SKM-1 (cell line): Measurements from ENCODE around the gene UBE2F.
"Not testable (repeated sequence)": the region's sequence is repeated elsewhere in the genome, so short reads cannot be mapped to it uniquely, and the experiment has no call there.

Source experiments
- DNase-seq: peaks from one replicate; lab custom pipeline; 2025; ENCODE audit not compliant: unreplicated experiment; lab: John Stamatoyannopoulos, UW

UBE2F gene

GRCh38 chr2:237977380-237977779, 10.6 kb downstream of the UBE2F start:
- DNase-seq, result no peak

DNA sequence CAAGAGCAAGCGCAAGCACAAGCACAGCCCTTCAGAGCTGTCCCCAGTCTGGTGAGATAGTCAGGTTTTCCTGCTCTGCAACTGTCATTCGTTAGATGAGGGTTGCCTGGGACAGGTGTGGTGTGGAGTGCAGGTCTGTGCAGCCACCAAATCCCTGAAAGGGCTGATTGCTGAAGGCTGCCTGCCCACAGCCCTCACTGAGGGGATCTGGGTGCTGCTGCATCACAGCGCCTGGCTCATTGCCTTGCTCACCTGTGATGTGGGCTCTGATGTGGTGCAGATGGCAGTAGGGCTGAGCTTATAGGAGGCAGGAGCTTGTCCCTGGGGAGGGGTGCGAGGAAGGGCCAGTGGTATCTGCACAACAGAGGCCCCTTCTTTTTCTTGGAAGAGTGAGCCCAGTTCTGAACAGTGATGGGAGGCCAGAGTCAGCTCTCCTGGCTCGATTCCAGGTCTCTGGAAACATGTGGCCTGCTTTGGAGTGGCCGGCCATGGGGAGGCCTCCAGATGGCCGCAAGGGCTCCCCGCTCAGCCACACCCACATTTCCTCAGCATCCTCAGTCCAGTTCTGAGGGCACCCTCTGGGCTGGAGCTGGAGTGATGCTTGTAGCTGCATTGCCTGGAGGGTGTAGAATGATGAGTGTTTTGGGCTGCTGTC, 11.4 kb downstream of the UBE2F start:
- no peak for DNase-seq

GRCh38 chr2:237979331-237979730, 12.5 kb downstream of the UBE2F start:
- DNase-seq, result no peak

GRCh38 chr2:237980087-237980486, 13.3 kb downstream of the UBE2F start:
- no peak for DNase-seq

DNA sequence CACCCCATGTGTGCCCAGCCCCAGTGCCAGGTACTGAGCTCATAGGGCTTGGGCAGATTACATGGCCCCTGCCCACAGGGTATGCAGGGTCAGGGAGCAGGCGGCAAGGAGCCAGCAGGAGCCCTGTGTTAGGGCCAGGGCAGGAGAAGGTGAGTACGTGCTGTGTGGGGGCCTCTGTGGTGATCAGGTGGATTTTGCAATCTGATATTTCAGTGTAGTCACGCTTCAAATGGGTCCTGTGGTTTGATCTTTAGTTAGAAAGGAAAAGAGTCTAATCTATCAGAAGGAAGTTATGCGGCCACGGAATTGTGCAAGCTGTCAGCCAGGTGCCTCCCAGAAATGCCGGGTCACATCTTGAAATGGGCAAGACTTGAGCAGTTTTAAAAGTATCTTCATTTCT, 13.9 kb downstream of the UBE2F start:
- DNase-seq, result peak; percentile 78

- DNase-seq, result not testable (repeated sequence)
Measured at GRCh38 chr2:237981621-237982020, 14.8 kb downstream of the UBE2F start.

- DNase-seq, result no peak
Measured at GRCh38 chr2:237982039-237982725, 15.4 kb downstream of the UBE2F start.

DNA sequence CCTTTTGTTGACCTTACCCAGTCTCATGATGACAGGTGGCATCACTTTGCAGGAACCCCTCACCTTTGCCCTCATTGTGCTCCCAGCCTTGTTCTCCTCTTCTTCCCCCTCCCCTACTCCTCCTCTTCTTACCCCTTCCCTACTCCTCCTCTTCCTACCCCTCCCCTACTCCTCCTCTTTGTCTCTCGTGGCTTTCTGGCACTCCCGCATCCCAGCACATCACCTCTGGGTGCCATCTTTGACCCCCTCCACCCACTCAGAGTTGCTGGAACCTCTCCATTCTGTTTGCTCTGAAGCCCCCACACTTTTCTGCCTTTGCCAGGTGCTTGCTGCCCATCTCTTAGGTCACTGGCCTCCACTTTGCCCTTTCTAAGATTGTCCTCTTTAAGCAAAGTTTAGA, 17.1 kb downstream of the UBE2F start:
- no peak for DNase-seq

- DNase-seq, result no peak
Measured at GRCh38 chr2:237987268-237987667, 20.5 kb downstream of the UBE2F start.

- DNase-seq, result no peak
Measured at GRCh38 chr2:237993701-237994100, 26.9 kb downstream of the UBE2F start.

DNA sequence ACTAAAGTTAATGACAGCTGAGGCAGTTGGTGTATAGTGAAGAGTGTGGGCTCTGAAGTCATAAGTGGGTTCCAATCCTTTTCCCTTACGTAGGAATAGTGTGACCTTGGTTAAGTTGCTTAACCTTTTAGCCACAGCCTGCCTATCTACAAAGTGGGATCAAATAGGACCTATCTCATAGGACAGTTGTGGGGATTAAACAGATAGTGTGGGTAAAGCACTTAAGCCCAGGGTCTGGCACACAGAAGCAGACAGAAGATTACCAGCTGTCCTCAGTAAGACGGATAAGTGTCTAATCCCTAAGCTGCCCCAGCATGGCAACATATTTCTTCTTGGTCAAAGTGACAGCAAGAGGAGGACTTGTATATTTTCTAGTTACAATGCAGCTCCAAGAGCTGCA, 28.2 kb downstream of the UBE2F start:
- no peak for DNase-seq

- no peak for DNase-seq
Measured at GRCh38 chr2:237996021-237996593, 29.3 kb downstream of the UBE2F start.

DNA sequence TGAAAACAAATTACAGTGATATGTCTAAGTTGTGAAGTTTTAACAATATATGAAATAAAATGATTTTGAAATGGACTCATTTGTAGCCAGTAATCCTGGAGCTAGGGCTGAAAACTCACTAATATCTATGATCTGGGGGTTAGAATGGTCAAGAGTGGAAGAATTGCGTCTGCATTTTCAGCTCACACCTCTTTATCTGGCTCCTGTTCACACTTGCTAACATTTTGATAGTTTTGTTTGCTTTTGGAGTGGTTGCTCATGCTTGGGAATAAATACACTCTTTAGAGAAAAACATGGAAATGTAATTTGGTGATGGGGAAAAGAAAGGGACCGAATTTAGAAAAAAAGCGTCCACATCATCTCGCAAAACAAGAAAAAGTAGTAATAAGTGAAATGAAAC, 30.7 kb downstream of the UBE2F start:
- DNase-seq, result no peak

GRCh38 chr2:237998530-237998929, 31.7 kb downstream of the UBE2F start:
- DNase-seq, result no peak

GRCh38 chr2:238003234-238004031, 36.6 kb downstream of the UBE2F start:
- DNase-seq, result no peak

GRCh38 chr2:238004077-238004830, 37.4 kb downstream of the UBE2F start:
- no peak for DNase-seq

DNA sequence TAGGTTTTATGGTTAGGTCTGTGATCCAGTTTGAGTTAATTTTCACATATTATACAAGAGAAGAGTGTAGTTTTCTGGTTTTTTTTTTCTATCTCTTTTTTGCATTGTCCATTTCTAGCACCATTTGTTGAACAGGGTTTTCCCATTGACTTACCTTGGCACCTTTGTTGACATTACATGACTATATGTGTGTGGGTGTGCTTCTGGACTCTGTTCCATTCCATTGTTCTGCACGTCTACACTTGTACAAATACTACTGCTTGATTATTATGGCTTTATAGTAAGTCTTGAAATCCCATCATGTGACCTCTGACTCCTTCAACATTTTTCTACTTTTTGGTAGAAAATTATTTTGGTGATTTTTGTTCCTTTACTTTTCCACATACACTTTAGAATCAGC, 38.7 kb downstream of the UBE2F start:
- no peak for DNase-seq

DNA sequence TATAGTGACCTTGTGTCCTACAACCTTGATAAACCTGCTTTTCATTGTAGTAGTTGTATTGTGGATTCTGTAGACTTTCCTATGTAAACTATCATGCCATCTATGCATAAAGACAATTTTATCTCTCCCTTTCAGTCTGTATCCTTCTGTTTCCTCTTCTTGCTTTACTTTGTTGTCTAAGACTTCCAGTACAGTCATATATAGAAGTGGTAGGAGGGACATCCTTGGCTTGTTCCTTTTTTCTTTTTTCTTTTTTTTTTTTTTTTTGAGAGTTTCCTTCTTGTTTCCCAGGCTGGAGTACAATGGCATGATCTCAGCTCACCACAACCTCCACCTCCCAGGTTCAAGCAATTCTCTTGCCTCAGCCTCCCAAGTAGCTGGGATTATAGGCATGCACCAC, 39.7 kb downstream of the UBE2F start:
- DNase-seq, result no peak

- no peak for DNase-seq
Measured at GRCh38 chr2:238007924-238008323, 41.1 kb downstream of the UBE2F start.

DNA sequence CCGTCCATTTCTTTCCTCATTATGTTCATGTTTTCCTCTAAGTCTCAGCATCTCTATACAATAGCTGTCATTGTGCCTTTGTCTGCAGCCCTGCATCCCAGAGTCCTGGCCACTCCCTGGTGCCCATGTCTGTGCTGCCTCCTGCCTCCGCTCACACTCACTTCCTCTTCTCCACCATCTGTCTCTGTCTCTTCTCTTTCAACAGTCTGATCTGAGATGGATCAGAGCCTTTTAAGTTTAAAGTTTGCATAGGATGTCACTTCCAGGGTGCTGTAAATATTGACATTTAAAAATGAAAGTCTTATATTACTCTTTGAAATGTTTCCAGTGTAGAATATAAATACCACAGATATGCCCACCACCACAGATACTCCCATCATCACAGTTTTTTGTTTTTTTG, 42.7 kb downstream of the UBE2F start:
- DNase-seq, result no peak

DNA sequence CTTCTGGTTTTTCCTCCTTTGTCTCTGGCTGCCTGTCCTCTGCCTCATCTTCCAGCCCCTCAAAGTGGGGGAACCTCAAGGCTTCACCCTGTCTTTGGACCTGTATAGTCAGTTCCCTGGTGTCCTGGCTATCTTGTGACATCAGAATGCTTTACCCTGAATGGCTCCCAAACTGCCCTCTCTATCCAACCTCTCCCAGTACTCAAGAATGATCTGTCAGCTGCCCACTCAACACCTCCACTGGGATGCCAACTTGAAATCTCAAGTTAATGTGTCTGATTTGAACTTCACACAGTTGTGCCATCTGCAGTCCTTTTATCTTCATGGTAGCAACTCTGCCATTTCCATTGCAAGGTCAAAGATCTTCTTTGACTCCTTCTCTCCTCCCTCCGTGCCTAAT, 43.8 kb downstream of the UBE2F start:
- DNase-seq, result no peak
